K562 (cell line): ENCODE results near the gene GRB2.
"Not testable (repeated sequence)": the region's sequence is repeated elsewhere in the genome, so short reads cannot be mapped to it uniquely, and the experiment has no call there.

Source experiments
- MIER1 ChIP-seq: fragments of 450-650 bp; IDR thresholded peaks from 2 replicates; pipeline ENCODE4 v1.6.1; 2016; ENCODE audit warnings: antibody characterized with exemption, mild to moderate bottlenecking, low read depth
- ZBTB17 ChIP-seq: fragments of 450-650 bp; formaldehyde crosslinking; IDR thresholded peaks from 2 replicates; pipeline ENCODE4 v1.4.0; 2020; ENCODE audit warnings: mild to moderate bottlenecking

GRCh38 chr17:75346368-75346767, 59.1 kb downstream of the GRB2 start:
- TF ChIP-seq MIER1; ZBTB17 (CRISPR knock-in tag): not testable (repeated sequence)
